DND-41 (cell line): ENCODE measurements around the gene CLDN9.

Source experiments
- EZH2 ChIP-seq: IDR thresholded peaks from 3 replicates; pipeline ENCODE4 v1.6.1; 2012; ENCODE audit warnings: borderline replicate concordance, low read depth, mild to moderate bottlenecking, moderate library complexity, low read length, inconsistent platforms; ENCODE audit not compliant: severe bottlenecking
- TF ChIP-seq, protein P1 (sequence below): IDR thresholded peaks from 2 replicates; pipeline ENCODE4 v1.5.1; 2012; ENCODE audit warnings: borderline replicate concordance, low read length, moderate library complexity, mild to moderate bottlenecking; ENCODE audit not compliant: poor library complexity, severe bottlenecking; ENCODE audit errors: extremely low read depth

DNA sequence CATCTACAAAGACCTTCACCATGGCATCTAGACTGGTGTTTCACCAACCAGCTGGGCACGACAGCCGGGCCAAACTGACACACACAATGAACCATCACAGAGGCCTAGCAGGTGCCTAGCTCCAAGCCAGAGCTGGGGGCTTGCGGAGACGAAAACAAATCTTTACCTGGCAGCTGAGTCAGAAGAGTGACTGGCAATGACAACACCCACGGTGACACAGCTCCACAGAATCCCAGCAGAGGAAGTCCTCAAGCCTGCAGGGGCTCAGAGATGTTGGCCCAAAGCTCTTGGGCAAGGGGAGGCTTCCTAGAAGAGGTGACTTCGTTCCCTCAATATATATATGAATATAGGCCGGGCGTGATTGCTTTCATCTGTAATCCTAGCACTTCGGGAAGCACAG, 38.8 kb downstream of the CLDN9 start:
- TF ChIP-seq, protein P1, sequence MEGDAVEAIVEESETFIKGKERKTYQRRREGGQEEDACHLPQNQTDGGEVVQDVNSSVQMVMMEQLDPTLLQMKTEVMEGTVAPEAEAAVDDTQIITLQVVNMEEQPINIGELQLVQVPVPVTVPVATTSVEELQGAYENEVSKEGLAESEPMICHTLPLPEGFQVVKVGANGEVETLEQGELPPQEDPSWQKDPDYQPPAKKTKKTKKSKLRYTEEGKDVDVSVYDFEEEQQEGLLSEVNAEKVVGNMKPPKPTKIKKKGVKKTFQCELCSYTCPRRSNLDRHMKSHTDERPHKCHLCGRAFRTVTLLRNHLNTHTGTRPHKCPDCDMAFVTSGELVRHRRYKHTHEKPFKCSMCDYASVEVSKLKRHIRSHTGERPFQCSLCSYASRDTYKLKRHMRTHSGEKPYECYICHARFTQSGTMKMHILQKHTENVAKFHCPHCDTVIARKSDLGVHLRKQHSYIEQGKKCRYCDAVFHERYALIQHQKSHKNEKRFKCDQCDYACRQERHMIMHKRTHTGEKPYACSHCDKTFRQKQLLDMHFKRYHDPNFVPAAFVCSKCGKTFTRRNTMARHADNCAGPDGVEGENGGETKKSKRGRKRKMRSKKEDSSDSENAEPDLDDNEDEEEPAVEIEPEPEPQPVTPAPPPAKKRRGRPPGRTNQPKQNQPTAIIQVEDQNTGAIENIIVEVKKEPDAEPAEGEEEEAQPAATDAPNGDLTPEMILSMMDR = no peak
- TF ChIP-seq EZH2 = no peak
